Activated T-cell treated with anti-CD3 and anti-CD28 coated beads for 1 hour (primary cell): Measurements from ENCODE around the gene OR6X1.

ENCODE experiments used
- DNase-seq: peaks from one replicate; pipeline ENCODE4 v3.0.0-alpha.2; 2020; ENCODE audit warnings: low read depth

The OR6X1 gene, protein sequence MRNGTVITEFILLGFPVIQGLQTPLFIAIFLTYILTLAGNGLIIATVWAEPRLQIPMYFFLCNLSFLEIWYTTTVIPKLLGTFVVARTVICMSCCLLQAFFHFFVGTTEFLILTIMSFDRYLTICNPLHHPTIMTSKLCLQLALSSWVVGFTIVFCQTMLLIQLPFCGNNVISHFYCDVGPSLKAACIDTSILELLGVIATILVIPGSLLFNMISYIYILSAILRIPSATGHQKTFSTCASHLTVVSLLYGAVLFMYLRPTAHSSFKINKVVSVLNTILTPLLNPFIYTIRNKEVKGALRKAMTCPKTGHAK

DNA sequence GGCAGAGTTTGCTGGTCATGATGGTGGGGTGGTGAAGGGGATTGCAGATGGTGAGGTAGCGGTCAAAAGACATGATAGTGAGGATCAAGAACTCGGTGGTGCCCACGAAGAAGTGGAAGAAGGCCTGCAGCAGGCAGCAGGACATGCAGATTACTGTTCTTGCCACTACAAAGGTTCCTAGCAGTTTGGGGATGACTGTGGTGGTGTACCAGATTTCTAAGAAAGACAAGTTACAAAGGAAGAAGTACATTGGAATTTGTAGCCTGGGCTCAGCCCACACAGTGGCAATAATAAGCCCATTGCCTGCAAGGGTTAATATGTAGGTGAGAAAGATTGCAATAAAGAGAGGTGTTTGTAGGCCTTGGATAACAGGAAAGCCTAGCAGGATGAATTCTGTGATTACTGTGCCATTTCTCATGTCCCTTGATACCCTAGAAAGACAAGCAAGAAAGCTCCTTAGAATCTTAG is at the start of gene OR6X1:
TSS of gene OR6X1 (minus strand) at position 418 of the 468 bp plus-strand sequence. CDS start at position 418, 0 bp downstream.
- DNase-seq: no peak

DNA sequence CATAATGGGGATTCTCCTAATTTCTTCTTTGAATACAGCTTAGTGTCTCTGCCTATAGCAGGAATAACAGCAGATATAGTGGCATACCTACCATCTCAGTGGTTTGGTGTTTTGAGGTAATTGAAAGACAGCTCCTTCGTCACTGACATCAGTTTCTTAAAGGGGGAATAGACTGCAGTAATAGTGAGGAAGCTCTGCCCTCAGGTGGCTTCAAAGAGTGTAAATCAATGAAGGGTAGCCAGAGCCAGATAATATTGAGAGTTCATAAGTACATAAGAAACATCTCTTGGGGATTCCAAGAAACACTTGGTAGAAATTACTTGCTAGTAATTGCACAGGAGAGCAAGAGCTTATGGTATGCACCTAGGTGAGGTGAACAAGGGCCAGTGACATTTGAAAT is 47.4 kb upstream of the OR6X1 start:
- no peak for DNase-seq

DNA sequence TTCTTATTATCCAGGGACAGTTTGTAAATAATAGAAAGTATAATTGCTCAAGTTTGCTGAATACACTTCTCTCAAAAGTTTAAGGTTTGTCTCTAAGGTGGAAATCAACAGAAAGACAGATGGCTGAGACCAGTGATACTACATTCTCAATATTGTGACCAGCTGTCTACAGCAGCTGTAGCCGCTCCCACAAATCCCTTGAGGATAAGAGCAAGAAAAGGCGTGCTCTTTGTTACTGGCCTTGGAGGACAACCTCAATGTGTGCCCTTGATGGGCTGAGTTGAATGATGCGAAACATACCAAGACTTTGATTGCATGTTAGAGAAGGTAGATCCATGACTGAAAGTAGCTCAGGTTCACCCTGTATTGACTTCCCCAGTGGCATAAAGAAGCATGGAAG is 45.7 kb upstream of the OR6X1 start:
- no peak for DNase-seq

DNA sequence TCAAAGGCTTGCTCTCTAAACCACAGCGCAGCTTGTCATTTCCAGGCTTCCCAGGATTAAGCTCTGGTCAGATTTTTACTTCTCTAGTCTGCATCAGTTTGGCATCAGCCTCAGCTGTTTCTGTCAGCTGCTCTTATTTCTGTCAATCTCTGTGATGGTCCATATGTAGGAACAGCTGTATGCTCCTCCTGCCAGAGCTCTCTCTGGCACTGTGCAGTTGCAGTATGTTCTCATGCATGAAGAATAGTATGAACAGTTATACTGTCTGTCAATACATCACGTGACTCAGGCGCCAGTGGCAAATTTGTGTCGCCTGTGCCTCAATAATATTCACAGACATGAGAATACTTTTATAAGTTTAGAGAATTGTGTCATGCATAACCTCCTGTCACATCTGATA is 45.1 kb upstream of the OR6X1 start:
- no peak for DNase-seq

- no peak for DNase-seq
These were observed 44.4 kb upstream of the OR6X1 start for GRCh38 chr11:123798513-123799252.

- no peak for DNase-seq
These were observed 43.8 kb upstream of the OR6X1 start for GRCh38 chr11:123798079-123798478.

- DNase-seq: no peak
These were observed 43.2 kb upstream of the OR6X1 start for GRCh38 chr11:123797541-123797940.

- no peak for DNase-seq
These were observed 42.8 kb upstream of the OR6X1 start for GRCh38 chr11:123797114-123797513.

DNA sequence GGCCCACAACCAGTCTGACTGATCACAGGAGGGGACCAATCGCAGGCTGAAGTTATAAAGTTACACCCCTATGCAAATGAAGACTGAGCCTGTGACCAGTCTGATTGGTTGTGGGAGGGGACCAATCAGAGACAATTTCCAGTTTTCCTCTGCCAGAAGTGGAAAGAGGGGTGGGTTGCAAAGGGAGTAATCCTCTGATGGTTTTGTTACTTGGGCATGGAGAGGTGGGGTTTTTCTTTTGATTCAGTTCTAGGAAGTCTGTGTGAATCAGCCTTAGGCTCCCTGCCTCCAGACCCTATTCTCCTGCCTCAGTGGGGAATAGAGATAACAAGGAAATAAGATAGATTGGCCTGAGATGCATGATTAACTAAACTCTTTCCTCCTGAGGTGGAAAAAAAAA is 41.9 kb upstream of the OR6X1 start:
- DNase-seq: no peak

GRCh38 chr11:123783536-123783935 is 29.2 kb upstream of the OR6X1 start:
- no peak for DNase-seq

GRCh38 chr11:123778511-123778910 is 24.2 kb upstream of the OR6X1 start:
- DNase-seq: no peak

DNA sequence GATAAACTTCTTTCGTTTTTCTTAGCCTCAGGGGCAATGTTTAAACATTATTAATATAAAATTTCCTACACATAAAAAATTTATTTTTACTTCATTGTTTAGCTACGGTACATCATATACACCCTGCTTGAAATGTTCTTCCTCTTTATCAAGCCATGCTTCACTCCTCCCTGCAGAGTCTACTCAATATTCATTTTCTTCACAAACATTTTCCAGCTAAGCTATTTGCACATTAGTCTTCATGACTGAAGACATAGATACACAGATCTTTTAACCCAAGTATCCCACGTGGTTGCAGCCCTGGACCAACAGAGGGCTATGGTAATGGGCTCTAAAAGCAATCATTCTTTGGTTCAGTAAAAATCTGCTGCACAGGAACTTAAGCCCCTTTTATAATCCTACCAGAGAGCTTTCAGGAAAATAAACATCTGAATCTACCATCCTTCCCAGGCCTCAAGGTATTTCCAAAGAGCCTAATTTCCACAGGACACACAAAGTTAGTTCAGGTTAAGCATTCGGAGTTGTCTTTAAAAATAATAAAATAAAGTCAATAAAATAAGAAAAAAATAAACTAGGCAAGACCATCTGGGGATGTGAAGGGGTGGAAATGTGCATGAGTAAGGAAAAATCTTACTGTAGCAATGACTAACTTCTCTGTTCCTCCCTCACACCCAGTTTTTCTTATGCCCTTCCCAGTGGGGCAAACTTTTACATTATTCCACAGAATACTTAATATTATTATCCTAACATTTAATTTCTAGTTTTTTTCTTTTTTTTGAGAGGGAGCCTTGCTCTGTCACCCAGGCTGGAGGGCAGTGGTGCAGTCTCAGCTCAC is 21.6 kb upstream of the OR6X1 start:
- no peak for DNase-seq

- no peak for DNase-seq
These were observed 21.0 kb upstream of the OR6X1 start for GRCh38 chr11:123775289-123775688.

DNA sequence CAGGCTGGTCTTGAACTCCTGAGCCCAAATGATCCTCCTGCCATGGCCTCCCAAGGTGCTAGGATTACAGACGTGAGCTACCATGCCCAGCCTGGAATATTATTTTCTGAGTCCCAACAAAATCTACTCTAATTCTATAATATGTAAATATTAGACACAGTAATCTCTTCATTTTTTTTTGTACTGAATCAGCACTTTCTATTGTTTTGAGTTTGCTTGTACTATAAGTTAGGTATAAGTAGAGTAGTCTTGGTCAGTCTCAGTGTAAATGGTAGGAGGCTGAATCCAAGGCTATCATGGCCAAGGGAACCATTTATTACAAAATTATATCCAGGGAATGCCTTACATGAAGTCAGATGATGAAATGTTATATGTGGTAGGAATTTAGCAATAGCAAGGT is 19.6 kb upstream of the OR6X1 start:
- no peak for DNase-seq

GRCh38 chr11:123773026-123773425 is 18.7 kb upstream of the OR6X1 start:
- DNase-seq: no peak

- DNase-seq: no peak
These were observed 17.3 kb upstream of the OR6X1 start for GRCh38 chr11:123771664-123772063.

DNA sequence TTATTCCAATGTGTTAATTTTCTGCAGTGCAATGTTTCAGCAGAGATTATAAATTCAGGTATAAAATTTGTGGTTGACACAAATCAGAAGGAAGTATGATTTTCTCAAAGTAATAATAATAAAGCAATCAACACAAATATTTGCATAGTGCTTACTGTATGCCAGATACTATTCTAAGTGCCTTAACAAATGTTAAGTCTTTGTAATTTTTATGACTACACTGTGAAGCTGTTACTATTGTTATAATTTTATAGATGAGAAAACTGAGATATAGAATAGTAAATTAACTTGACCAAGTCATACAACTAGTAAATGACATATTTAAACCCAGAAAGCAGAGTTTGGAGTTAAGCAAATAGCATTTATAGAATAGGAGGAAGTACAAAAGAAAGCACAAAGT is 16.4 kb upstream of the OR6X1 start:
- no peak for DNase-seq

DNA sequence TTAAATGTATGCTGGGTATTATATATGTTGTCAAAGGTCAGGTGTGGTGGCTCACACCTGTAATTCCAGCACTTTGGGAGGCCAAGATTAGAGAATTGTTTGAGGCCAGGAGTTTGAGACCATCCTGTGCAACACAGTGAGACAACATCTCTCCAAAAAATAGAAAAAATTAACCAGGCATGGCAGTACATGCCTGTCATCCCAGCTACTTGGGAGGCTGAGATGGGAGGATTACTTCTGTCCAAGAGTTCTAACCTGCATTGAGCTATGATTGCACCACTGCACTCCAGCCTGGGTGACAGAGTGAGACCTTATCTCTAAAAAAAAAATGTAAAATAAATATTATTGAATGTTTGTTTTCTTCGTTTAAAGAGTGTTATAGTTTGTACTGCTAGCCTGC is 11.3 kb upstream of the OR6X1 start:
- DNase-seq: no peak

DNA sequence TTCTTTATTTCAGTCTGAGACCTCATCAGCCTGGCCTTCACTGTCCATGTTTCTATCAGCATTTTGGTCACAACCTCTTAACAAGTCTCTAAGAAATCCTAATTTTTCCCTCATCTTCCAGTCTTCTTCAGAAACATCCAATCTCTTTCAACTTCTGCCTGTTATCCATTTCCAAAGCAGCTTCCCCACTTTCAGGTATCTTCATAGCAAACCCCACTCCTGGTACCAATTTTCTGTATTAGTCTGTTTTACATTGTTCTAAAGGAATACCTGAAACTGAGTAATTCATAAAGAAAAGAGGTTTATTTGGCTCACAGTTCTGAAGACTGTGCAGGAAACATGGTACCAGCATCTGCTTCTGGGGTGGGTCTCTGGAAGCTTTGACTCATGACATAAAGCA is 8.1 kb upstream of the OR6X1 start:
- no peak for DNase-seq

DNA sequence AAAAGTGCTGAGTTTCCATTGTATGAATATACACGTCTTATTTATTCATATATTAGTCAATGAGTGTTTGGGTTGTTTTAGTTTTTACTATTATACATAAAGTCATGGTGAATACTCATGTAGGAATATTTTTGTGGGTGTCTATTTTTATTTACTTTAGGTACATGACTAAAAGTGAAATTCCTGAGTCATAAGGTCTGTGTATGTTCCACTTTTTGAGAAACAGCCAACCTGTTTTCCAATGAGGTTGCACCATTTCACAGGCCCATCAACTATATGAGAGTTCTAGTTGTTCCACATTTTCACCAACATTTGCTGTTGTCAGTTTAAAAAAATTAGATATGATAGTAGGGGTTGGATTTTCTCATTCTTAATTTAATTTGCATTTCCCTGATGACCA is 6.6 kb upstream of the OR6X1 start:
- DNase-seq: no peak

DNA sequence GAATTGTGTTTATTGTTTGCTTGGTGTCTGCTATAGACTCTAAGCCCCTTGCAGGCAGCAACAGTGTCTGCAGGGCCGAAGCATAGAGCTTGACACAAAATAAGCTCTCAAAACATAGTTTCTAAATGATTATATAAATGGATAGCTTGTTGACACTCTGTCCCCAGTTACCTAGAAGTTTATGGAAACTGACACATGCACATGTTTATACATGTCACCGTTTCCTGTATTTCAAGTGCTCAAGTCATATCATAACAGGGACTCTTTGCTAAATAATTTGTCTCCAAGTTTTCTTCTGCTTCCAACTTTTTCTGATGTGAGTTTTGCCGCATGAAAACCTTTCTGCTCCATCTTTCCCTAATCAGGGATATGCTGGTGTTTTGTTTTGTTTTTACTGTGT is 3.7 kb upstream of the OR6X1 start:
- no peak for DNase-seq

DNA sequence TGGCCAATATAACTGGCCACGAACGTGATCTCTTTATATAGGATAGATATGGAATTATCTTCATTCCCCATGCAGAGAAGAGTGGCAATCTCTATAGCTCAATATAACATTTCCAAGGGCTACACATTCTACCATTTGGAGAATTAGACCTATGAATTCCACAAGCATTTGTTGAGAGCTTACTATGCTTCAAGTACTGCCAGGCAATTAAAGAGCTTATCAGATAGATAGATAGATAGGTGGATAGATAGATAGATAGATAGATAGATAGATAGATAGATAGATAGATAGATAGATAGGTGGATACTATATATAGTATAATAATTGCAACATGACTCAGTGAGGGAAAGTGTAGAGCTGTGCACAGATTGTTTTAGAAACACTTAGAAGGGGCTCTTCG is 1.5 kb upstream of the OR6X1 start:
- no peak for DNase-seq

DNA sequence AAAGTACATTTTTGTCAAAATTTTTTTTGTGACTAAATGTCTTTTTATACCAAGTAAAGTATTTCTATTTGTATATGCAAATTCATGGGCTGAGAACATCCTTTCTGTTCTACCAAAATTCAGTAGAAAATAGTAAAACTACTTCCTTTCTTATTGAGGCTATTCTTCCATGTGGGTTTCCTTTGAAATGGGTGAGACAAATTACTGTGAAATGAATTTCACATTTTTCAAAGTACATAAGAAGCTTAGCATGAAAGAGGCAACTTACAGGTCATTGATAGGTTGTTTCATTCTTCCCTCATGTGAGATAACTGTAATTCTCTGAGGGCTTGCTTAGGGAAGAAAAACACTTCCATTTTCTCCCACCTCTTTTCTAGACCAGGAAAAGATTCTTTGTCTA is 1.0 kb upstream of the OR6X1 start:
- DNase-seq: no peak
